Progenitor cell of endocrine pancreas (in vitro differentiated cells): ENCODE results near the gene ADARB2. TPM values are rescaled to one million over a fixed set of nuclear protein-coding genes. Genes with fewer than 3 reads are reported as not detected.

Experiments
- DNase-seq: peaks from one replicate; pipeline ENCODE4 v3.0.0; 2021; ENCODE audit warnings: low spot score; ENCODE audit not compliant: unreplicated experiment
- H3K27ac Mint-ChIP-seq: 2 replicates; pipeline ENCODE4 v1.8.0; 2021; ENCODE audit warnings: mild to moderate bottlenecking, moderate library complexity, mixed read lengths
- H3K27me3 Mint-ChIP-seq: 2 replicates; pipeline ENCODE4 v1.8.0; 2021; ENCODE audit warnings: mixed read lengths
- H3K36me3 Mint-ChIP-seq: 2 replicates; pipeline ENCODE4 v1.8.0; 2022; ENCODE audit warnings: mixed read lengths; ENCODE audit not compliant: insufficient read depth
- H3K4me1 Mint-ChIP-seq: 2 replicates; pipeline ENCODE4 v1.8.0; 2021; ENCODE audit warnings: low read depth, mixed read lengths
- H3K4me3 Mint-ChIP-seq: 2 replicates; pipeline ENCODE4 v1.8.0; 2021; ENCODE audit warnings: low read depth, mild to moderate bottlenecking, moderate library complexity, mixed read lengths
- H3K9me3 Mint-ChIP-seq: 2 replicates; pipeline ENCODE4 v1.8.0; 2021; ENCODE audit warnings: low read depth, mixed read lengths
- CTCF ChIP-seq: fragments of 200-600 bp; sonication (generic); IDR thresholded peaks from one replicate; pipeline ENCODE4 v1.5.0; 2021; ENCODE audit warnings: antibody characterized with exemption, mild to moderate bottlenecking; ENCODE audit not compliant: unreplicated experiment
- total RNA-seq: library from RNA; stranded (reverse); gene quantifications from 2 replicates; pipeline ENCODE4 v1.2.1, GENCODE V29; 2021

The ADARB2 gene
- total RNA-seq, 1 donor from 2014 or later, result 1.3 TPM

DNA sequence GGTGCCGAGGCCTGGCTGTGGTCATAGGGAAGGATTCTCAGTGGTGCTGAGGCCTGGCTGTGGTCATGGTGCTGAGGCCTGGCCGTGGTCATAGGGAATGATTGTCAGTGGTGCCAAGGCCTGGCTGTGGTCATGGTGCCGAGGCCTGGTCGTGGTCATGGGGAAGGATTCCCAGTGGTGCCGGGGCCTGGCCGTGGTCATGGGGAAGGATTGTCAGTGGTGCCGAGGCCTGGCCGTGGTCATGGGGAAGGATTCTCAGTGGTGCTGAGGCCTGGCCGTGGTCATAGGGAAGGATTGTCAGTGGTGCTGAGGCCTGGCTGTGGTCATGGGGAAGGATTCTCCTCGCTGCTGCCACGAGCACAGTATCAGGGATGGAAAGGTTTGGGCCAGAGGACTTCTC is 327.3 kb downstream of the ADARB2 start:
- DNase-seq, result no peak
- peaks cover 8% of the 10 kb centered on the region for H3K27me3 Mint-ChIP-seq
- no peak overlapping the region for H3K4me3 Mint-ChIP-seq
- H3K4me1 Mint-ChIP-seq, result no peaks in the 10 kb centered on the region
- peaks cover 2% of the 10 kb centered on the region for H3K36me3 Mint-ChIP-seq
- peaks cover 6% of the 10 kb centered on the region for H3K9me3 Mint-ChIP-seq
- no peak overlapping the region for H3K27ac Mint-ChIP-seq
- TF ChIP-seq CTCF, result no peak

DNA sequence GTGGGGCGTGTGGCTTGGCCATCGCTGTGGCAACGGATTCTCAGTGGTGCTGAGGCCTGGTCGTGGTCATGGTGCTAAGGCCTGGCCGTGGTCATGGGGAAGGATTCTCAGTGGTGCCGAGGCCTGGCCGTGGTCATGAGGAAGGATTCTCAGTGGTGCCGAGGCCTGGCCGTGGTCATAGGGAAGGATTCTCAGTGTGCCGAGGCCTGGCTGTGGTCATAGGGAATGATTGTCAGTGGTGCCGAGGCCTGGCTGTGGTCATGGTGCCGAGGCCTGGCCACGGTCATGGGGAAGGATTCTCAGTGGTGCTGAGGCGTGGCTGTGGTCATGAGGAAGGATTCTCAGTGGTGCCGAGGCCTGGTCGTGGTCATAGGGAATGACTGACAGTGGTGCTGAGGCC is 327.9 kb downstream of the ADARB2 start:
- H3K9me3 Mint-ChIP-seq, result no peaks in the 10 kb centered on the region
- no peak for DNase-seq
- H3K27me3 Mint-ChIP-seq, result peaks cover 11% of the 10 kb centered on the region
- no peaks in the 10 kb centered on the region for H3K4me1 Mint-ChIP-seq
- no peak for TF ChIP-seq CTCF
- no peak overlapping the region for H3K4me3 Mint-ChIP-seq
- H3K27ac Mint-ChIP-seq, result no peak overlapping the region
- peaks cover 2% of the 10 kb centered on the region for H3K36me3 Mint-ChIP-seq

GRCh38 chr10:1408651-1409367 is 328.5 kb downstream of the ADARB2 start:
- no peak for DNase-seq
- Mint-ChIP-seq H3K27me3 (peaks cover 11% of the 10 kb centered on the region), H3K27ac (no peak overlapping the region)

GRCh38 chr10:1406967-1407945 is 330.1 kb downstream of the ADARB2 start:
- TF ChIP-seq CTCF, result no peak
- H3K9me3 Mint-ChIP-seq, result no peaks in the 10 kb centered on the region
- H3K36me3 Mint-ChIP-seq, result peaks cover 2% of the 10 kb centered on the region
- H3K27ac Mint-ChIP-seq, result no peak overlapping the region
- DNase-seq, result no peak
- peaks cover 14% of the 10 kb centered on the region for H3K27me3 Mint-ChIP-seq
- no peaks in the 10 kb centered on the region for H3K4me1 Mint-ChIP-seq
- no peak overlapping the region for H3K4me3 Mint-ChIP-seq

More at GRCh38 chr10:1408651-1409367, 328.5 kb downstream of the ADARB2 start:
- Mint-ChIP-seq H3K36me3 (peaks cover 2% of the 10 kb centered on the region), H3K4me1 (no peaks in the 10 kb centered on the region), H3K4me3 (no peak overlapping the region), H3K9me3 (no peaks in the 10 kb centered on the region)
- TF ChIP-seq CTCF, result no peak

DNA sequence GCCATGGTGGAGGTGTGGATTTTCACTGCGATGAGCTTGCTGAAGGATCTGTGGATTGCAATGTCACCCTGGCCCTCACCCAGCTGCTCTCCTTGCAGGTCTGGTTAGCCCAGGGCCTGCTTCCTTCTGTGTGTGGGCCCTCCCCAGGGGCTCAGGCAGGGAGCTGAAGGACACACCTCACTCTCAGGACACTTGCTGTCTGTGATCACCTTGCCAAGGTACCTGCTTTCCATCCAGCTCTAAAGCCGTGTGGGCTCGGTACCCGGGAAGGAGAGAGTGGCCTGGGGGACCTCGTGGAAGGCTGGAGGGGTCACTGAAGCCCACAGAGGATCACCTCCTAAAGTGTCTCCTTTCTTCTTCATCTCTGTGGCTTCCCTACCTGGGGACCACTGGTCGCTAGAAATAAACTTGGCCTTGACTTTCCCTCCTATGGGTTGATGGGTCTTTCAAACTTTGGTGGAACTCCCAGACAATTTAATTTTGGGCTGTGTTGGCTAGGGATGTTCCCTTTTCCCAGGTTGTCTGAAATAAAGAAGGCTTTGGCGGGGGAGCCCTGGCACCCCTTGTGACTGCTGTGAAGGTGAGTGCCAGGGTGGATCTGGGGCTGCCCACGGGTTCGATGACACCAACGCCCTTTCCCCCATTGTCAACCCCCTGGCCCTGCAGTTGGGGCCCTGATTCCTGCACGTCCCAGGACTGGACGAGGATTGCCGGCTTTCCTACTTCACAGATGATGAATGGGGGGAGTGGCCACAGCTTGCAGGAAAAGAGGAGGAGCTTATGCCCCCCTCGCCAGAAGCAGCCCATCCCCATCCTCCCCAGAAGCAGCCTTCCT is 331.0 kb downstream of the ADARB2 start:
- Mint-ChIP-seq H3K4me3 (no peak overlapping the region), H3K27ac (no peak overlapping the region), H3K36me3 (peaks cover 2% of the 10 kb centered on the region), H3K4me1 (no peaks in the 10 kb centered on the region), H3K9me3 (no peaks in the 10 kb centered on the region), H3K27me3 (peaks cover 18% of the 10 kb centered on the region)
- no peak for TF ChIP-seq CTCF
- no peak for DNase-seq
